ENCODE results near the gene ACP5. TPM values are rescaled to one million over a fixed set of nuclear protein-coding genes. Genes with fewer than 3 reads are reported as not detected.
A peak's percentile ranks its signal among the peaks of the same experiment; 100 is the strongest.

The ACP5 gene
- total RNA-seq, 2 experiments from 2014 or later = 13.4 to 15.3 TPM

GRCh38 chr19:11598103-11598483, 20.6 kb upstream of the ACP5 start:
- peaks cover 40% of the 10 kb centered on the region for H3K4me1 Mint-ChIP-seq (ENCODE audit: low read depth)
- peaks cover 23% of the 10 kb centered on the region for H3K4me1 ChIP-seq (ENCODE audit: insufficient read depth, low read length)
- H3K36me3 ChIP-seq (ENCODE audit: insufficient read depth, low read length) = no peaks in the 10 kb centered on the region
- no peak overlapping the region for H3K27ac ChIP-seq (ENCODE audit: low read depth in 1 of 2, low read length in 2 of 2)
- ATAC-seq (ENCODE audit: poor library complexity) (no peak), DNase-seq (no peak)
- H3K27ac Mint-ChIP-seq = peak overlapping the region; percentile 90
- ChIA-PET CTCF (no interaction called here), POLR2A (interaction anchor here (0.6 kb wide), 1 partner anchor 1015 kb away, joined by 4 read pairs; no protein-coding TSS in a partner anchor)
- H3K27me3 ChIP-seq (ENCODE audit: control insufficient read depth in 1 of 2, insufficient read depth in 2 of 2, low read length in 2 of 2) = no peaks in the 10 kb centered on the region
- H3K27me3 Mint-ChIP-seq = no peaks in the 10 kb centered on the region
- H3K4me3 ChIP-seq (ENCODE audit: low read length) = peak overlapping the region; percentile 99
- TF ChIP-seq CTCF (IDR thresholded peaks at IDR 0.05) = no peak
- no peaks in the 10 kb centered on the region for H3K9me3 ChIP-seq (ENCODE audit: control insufficient read depth in 1 of 2, insufficient read depth in 1 of 2, low read length in 2 of 2)
- peaks cover 25% of the 10 kb centered on the region for H3K36me3 Mint-ChIP-seq (ENCODE audit: low read depth)
- H3K4me3 Mint-ChIP-seq = peak overlapping the region; percentile 92
- intact Hi-C loops (cut with DNase I, micrococcal nuclease) = no loop called here
- H3K9me3 Mint-ChIP-seq = no peaks in the 10 kb centered on the region

GRCh38 chr19:11597202-11598102, 20.0 kb upstream of the ACP5 start, which contains the start of gene ZNF627:
Gene ZNF627, plus strand, starts transcription at chr19:11597483. Its CDS starts 145 bp downstream, at chr19:11597628.
- Histone ChIP-seq H3K4me3 (ENCODE audit: low read length) (peak within 1 kb of the TSS; percentile 99), H3K36me3 (ENCODE audit: insufficient read depth, low read length) (no peaks in the 10 kb centered on the region), H3K27me3 (ENCODE audit: control insufficient read depth in 1 of 2, insufficient read depth in 2 of 2, low read length in 2 of 2) (no peaks in the 10 kb centered on the region), H3K4me1 (ENCODE audit: insufficient read depth, low read length) (peaks cover 23% of the 10 kb centered on the region), H3K27ac (ENCODE audit: low read depth in 1 of 2, low read length in 2 of 2) (peak within 1 kb of the TSS; percentile 53 to 80), H3K9me3 (ENCODE audit: control insufficient read depth in 1 of 2, insufficient read depth in 1 of 2, low read length in 2 of 2) (no peaks in the 10 kb centered on the region)
- Mint-ChIP-seq H3K27ac (peak within 1 kb of the TSS; percentile 90), H3K4me3 (peak within 1 kb of the TSS; percentile 92), H3K9me3 (no peaks in the 10 kb centered on the region), H3K27me3 (no peaks in the 10 kb centered on the region), H3K4me1 (ENCODE audit: low read depth) (peaks cover 34% of the 10 kb centered on the region), H3K36me3 (ENCODE audit: low read depth) (peaks cover 20% of the 10 kb centered on the region)
- ChIA-PET CTCF (interaction anchor here (0.7 kb wide), 1 partner anchor 69 kb away, joined by 3 read pairs; no protein-coding TSS in a partner anchor), POLR2A (interaction anchor here (0.6 to 1.4 kb wide), 4 partner anchors 38 to 1015 kb away, joined by 3 to 4 read pairs (median 3); partner anchors contain the start of genes ECSIT and ELOF1)
- intact Hi-C loops (cut with DNase I, micrococcal nuclease) = no loop called here
- TF ChIP-seq CTCF (IDR thresholded peaks at IDR 0.05) = no peak
- ATAC-seq (ENCODE audit: poor library complexity) (peak; percentile 99), DNase-seq (peak; percentile 91 to 99 (median 96))

- H3K36me3 Mint-ChIP-seq (ENCODE audit: low read depth) = peaks cover 13% of the 10 kb centered on the region
- TF ChIP-seq CTCF (IDR thresholded peaks at IDR 0.05) = no peak
- ChIA-PET POLR2A (interaction anchor here (1.2 kb wide), 1 partner anchor 37 kb away, joined by 3 read pairs; the partner anchor contains the start of gene ELOF1), CTCF (no interaction called here)
- H3K4me1 ChIP-seq (ENCODE audit: insufficient read depth, low read length) = peaks cover 23% of the 10 kb centered on the region
- H3K27me3 ChIP-seq (ENCODE audit: control insufficient read depth in 1 of 2, insufficient read depth in 2 of 2, low read length in 2 of 2) = no peaks in the 10 kb centered on the region
- H3K27me3 Mint-ChIP-seq = no peaks in the 10 kb centered on the region
- peak overlapping the region; percentile 72 for H3K4me3 Mint-ChIP-seq
- H3K4me1 Mint-ChIP-seq (ENCODE audit: low read depth) = peaks cover 27% of the 10 kb centered on the region
- H3K27ac Mint-ChIP-seq = no peak overlapping the region
- H3K4me3 ChIP-seq (ENCODE audit: low read length) = no peak overlapping the region
- H3K9me3 Mint-ChIP-seq = no peaks in the 10 kb centered on the region
- no peaks in the 10 kb centered on the region for H3K9me3 ChIP-seq (ENCODE audit: control insufficient read depth in 1 of 2, insufficient read depth in 1 of 2, low read length in 2 of 2)
- no peaks in the 10 kb centered on the region for H3K36me3 ChIP-seq (ENCODE audit: insufficient read depth, low read length)
- ATAC-seq (ENCODE audit: poor library complexity) = no peak
- intact Hi-C loops (cut with DNase I, micrococcal nuclease) = no loop called here
- H3K27ac ChIP-seq (ENCODE audit: low read depth in 1 of 2, low read length in 2 of 2) = no peak overlapping the region
- peak in 1 of 14 experiments; percentile 34 for DNase-seq
Observed at GRCh38 chr19:11596156-11596555, 18.7 kb upstream of the ACP5 start.
